Loucy (cell line): Measurements from ENCODE around the gene SLC13A1.

Experiments
- EZH2phosphoT487 ChIP-seq: fragments of 200-600 bp; IDR thresholded peaks from 2 replicates; pipeline ENCODE4 v1.6.1; 2018; ENCODE audit warnings: antibody characterized with exemption, mild to moderate bottlenecking, moderate library complexity, borderline replicate concordance
- TF ChIP-seq, protein P1 (sequence below): fragments of 200-600 bp; sonication (generic); conservative IDR thresholded peaks from 2 replicates; pipeline ENCODE4 v1.5.1; 2014; ENCODE audit warnings: mild to moderate bottlenecking, antibody characterized with exemption, low read length

DNA sequence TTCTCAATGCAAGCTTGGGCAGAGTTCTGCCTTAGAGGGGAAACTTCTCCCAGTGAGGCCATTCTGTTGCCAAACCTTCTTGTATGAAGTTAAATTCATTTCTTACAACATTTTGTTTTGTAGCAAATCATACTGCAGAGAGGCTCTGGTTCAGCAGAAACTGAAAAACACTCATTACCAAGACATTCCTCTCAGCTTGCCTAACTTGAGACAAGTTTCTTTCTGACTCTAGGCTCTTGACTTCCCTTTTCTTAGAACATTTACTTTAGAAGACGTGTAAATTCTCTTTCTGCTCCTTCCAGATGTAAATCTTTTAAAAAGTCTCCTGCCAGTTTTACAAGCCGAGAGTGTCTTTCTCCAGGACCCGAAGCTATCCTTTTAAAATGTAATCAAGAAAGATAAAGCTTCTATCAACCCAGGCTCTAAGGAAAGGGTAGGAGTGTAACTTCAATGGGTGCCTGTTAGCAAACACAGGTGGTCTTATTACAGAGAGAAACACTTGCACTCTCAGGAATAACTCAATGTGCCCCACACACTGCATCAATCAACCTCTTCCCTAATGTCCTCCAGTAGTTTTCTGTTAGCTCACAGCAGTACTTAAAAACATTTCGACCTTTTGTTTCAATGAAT lies 123.8 kb downstream of the SLC13A1 start:
- TF ChIP-seq, protein P1, sequence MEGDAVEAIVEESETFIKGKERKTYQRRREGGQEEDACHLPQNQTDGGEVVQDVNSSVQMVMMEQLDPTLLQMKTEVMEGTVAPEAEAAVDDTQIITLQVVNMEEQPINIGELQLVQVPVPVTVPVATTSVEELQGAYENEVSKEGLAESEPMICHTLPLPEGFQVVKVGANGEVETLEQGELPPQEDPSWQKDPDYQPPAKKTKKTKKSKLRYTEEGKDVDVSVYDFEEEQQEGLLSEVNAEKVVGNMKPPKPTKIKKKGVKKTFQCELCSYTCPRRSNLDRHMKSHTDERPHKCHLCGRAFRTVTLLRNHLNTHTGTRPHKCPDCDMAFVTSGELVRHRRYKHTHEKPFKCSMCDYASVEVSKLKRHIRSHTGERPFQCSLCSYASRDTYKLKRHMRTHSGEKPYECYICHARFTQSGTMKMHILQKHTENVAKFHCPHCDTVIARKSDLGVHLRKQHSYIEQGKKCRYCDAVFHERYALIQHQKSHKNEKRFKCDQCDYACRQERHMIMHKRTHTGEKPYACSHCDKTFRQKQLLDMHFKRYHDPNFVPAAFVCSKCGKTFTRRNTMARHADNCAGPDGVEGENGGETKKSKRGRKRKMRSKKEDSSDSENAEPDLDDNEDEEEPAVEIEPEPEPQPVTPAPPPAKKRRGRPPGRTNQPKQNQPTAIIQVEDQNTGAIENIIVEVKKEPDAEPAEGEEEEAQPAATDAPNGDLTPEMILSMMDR = no peak
- no peak for TF ChIP-seq EZH2phosphoT487
